Cerebellar cortex (tissue), 1 donor: ENCODE data around the gene KMT2E.
"Not testable (repeated sequence)": the region's sequence is repeated elsewhere in the genome, so short reads cannot be mapped to it uniquely, and the experiment has no call there.

ENCODE experiments used
- DNase-seq: peaks from one replicate; pipeline ENCODE4 v3.0.0-alpha.2; 2015; ENCODE audit warnings: low spot score

Gene KMT2E

GRCh38 chr7:105028004-105028403 lies 14.0 kb downstream of the KMT2E start:
- no peak for DNase-seq

GRCh38 chr7:105028941-105029340 lies 14.9 kb downstream of the KMT2E start:
- not testable (repeated sequence) for DNase-seq

GRCh38 chr7:105030447-105030846 lies 16.4 kb downstream of the KMT2E start:
- no peak for DNase-seq

GRCh38 chr7:105032553-105033214 lies 18.7 kb downstream of the KMT2E start:
- no peak for DNase-seq

- DNase-seq: no peak
Measured at GRCh38 chr7:105035349-105035748, 21.3 kb downstream of the KMT2E start.

GRCh38 chr7:105036217-105037168 lies 22.5 kb downstream of the KMT2E start:
- DNase-seq: no peak

- no peak for DNase-seq
Measured at GRCh38 chr7:105037319-105037718, 23.3 kb downstream of the KMT2E start.

GRCh38 chr7:105044449-105045070 lies 30.6 kb downstream of the KMT2E start:
- no peak for DNase-seq

GRCh38 chr7:105046414-105046813 lies 32.4 kb downstream of the KMT2E start:
- no peak for DNase-seq

- no peak for DNase-seq
Measured at GRCh38 chr7:105047932-105048331, 33.9 kb downstream of the KMT2E start.

- no peak for DNase-seq
Measured at GRCh38 chr7:105050493-105050892, 36.5 kb downstream of the KMT2E start.

GRCh38 chr7:105050899-105051298 lies 36.9 kb downstream of the KMT2E start:
- DNase-seq: not testable (repeated sequence)

- no peak for DNase-seq
Measured at GRCh38 chr7:105055084-105055483, 41.1 kb downstream of the KMT2E start.

- DNase-seq: no peak
Measured at GRCh38 chr7:105055621-105056020, 41.6 kb downstream of the KMT2E start.

- no peak for DNase-seq
Measured at GRCh38 chr7:105057472-105057871, 43.5 kb downstream of the KMT2E start.

- DNase-seq: no peak
Measured at GRCh38 chr7:105060437-105060836, 46.4 kb downstream of the KMT2E start.

GRCh38 chr7:105060923-105061322 lies 46.9 kb downstream of the KMT2E start:
- no peak for DNase-seq

GRCh38 chr7:105065104-105065503 lies 51.1 kb downstream of the KMT2E start:
- DNase-seq: no peak

- DNase-seq: no peak
Measured at GRCh38 chr7:105067691-105068090, 53.7 kb downstream of the KMT2E start.

GRCh38 chr7:105068886-105069285 lies 54.9 kb downstream of the KMT2E start:
- no peak for DNase-seq

GRCh38 chr7:105073143-105073542 lies 59.1 kb downstream of the KMT2E start:
- no peak for DNase-seq

- no peak for DNase-seq
Measured at GRCh38 chr7:105079348-105079747, 65.3 kb downstream of the KMT2E start.

GRCh38 chr7:105084581-105084980 lies 70.6 kb downstream of the KMT2E start:
- DNase-seq: no peak
